ENCODE data around the gene CNTNAP2.

CNTNAP2 gene

DNA sequence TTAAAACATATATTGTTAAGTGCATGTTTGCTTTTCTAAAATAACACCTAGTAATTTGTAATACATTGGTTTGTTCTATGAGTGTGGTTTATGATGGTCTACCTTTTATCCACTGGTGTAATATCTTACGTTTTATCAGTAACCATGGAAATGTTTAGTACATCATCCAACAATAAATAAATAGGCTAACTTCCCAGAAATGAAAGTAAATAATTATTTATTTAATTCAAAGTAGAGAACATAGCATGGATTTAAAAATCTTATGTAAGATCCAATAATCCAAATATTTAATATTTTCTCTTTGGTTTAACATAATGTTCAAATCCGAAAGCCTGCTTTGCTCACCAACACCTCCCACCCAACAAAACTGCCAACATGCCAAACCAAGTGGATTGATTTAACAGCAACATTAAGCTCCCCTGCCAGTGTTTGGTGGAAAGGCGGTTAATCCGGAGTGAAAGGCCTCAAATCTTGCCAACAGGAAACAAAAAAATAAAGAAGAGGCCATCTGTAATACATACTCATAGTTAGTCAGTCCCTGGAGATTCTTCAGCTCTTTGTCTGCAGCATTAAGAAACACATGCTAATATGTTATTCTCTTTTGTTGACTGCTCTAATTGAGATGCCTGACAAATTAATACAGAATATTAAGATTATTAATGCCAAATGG lies 897.8 kb downstream of the CNTNAP2 start:
- no peak for DNase-seq (ENCODE audit: low read depth in 2 of 2)

DNA sequence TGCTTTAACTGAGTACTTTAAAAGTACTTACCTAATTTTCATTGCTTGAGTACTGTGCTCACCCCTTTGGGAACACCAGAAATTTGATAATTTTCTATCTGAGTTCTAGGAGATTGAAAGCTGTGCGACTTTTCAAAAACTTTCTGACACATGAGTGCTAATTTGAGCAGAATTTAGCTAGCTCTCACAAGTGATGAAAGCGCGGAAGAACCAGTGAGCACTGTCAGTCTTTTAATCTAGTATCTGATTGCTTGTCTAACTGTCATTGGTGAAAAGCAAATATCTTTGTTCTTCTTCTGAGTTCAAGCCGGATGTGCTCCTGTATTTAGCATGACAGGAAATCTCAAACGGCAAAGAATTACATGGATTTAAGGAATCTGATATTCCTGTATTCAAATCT lies 899.4 kb downstream of the CNTNAP2 start:
- no peak for DNase-seq (ENCODE audit: low read depth in 2 of 2)

GRCh38 chr7:147022056-147022455 lies 905.5 kb downstream of the CNTNAP2 start:
- DNase-seq (ENCODE audit: low read depth in 2 of 2), result no peak

DNA sequence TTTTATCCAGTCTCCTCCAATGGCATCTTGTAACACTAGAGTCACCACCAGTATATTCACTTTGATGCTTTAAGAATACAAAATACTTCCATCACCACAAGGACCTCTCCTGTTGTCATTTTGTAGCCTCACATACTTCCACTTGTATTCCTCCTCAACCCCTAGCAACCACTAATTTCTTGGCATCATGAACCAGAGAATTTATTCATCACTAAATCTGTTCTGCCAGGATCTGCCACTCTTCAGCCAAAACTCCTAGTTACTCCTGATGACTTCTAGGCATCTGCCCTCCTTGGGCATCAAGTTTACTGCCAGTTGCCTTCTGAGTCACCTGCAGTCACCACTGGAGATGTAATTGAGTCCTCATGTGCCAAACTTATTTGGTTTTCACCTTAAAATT lies 906.8 kb downstream of the CNTNAP2 start:
- DNase-seq (ENCODE audit: low read depth in 2 of 2), result no peak

DNA sequence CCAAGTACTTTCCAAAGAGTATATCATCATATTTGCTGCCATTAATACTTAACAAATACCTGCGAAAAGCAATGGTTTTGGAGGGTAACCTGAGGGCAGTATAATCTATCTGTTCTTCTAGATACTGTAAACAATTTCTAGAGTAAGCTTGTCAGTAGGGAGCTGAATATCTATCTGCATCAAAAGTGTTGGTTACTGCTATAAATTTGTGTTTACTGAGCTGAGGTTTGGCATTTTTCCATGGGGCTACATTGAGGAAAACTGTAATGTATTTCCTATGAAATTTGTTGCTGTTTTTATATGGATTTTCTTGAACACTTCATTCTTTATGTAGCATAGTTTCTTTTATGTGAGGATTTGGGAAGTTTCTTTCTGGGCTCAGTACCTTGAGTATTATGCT lies 913.4 kb downstream of the CNTNAP2 start:
- no peak for DNase-seq (ENCODE audit: low read depth in 2 of 2)

DNA sequence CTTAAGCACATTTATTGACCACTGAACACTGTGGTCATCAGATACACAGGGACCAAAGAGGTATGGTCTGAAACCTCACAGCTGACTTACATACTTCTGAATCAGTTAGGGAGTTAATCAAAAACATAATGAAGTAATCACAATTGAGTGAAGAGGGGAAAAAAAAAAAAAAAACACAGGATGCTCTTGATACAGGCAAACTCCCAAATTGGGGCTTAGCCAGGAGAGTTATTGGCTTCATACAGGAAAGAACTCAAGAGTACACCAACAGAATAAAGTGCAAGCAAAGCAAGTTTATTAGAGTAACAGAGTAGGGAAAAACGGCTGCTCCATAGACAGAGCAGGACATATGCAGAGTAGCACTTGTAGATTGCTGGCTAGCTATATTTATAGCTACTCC lies 917.0 kb downstream of the CNTNAP2 start:
- no peak for DNase-seq (ENCODE audit: low read depth in 2 of 2)

- no peak for DNase-seq (ENCODE audit: low read depth in 2 of 2)
Measured at GRCh38 chr7:147041438-147041837, 924.8 kb downstream of the CNTNAP2 start.

DNA sequence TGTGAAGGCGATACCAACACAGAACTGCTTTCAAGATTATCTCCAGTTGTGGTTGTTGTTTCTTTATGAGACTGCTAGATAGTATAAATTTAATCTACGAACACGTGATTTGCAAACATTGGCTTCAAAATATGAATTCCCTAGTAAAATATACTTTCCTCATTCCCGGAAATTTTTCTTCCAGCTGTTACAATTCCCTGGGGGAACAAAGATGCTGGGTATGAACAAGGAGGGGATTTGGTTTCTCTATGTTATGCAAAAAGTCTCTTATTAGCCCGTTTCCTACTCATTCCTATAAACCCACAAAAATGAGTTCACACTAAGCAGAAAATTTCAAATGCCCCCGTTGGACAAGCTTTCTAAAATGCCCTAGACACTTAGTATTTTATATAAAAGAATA lies 928.3 kb downstream of the CNTNAP2 start:
- no peak for DNase-seq (ENCODE audit: low read depth in 2 of 2)

GRCh38 chr7:147047696-147048095 lies 931.1 kb downstream of the CNTNAP2 start:
- no peak for DNase-seq (ENCODE audit: low read depth in 2 of 2)

GRCh38 chr7:147048864-147049263 lies 932.3 kb downstream of the CNTNAP2 start:
- DNase-seq (ENCODE audit: low read depth in 2 of 2), result no peak

DNA sequence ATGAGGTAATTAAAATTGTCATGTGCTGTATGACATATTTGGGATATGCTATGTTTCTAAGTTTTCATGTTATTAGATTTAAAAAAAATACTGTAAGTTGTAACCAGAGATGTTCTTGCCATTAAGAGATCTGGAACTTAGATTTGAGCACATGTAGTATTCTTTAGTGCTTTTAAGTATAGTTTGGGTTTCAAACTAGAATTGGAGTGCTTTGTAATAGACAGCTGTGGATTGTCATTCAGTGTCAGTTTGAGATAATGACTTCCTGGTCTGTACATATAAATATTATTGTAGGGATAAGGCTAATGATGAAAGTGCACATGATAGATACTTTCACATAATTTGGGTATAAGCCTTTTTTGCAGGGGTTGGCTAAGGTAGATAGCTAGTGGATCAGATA lies 936.2 kb downstream of the CNTNAP2 start:
- no peak for DNase-seq (ENCODE audit: low read depth in 2 of 2)

DNA sequence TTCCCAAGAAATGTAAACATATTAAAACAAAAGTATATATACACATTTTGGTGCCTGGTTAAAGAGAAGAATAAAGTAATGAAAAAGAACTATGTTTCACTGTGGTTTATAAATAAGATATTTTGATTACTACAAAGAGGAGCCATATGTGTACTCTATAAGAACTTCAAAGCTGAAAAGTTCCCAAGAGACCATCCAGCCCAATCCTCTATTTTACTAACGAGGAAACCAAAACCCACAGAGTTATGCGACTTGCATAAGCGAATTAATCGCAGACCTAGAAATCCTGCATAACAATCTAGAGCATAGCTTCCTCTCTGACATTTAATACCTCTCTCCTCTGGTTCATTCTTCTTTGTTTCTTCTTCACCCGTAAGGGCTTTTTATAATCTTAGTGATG lies 937.1 kb downstream of the CNTNAP2 start:
- no peak for DNase-seq (ENCODE audit: low read depth in 2 of 2)

GRCh38 chr7:147060070-147060469 lies 943.5 kb downstream of the CNTNAP2 start:
- no peak for DNase-seq (ENCODE audit: low read depth in 2 of 2)

GRCh38 chr7:147062897-147063296 lies 946.3 kb downstream of the CNTNAP2 start:
- no peak for DNase-seq (ENCODE audit: low read depth in 2 of 2)

DNA sequence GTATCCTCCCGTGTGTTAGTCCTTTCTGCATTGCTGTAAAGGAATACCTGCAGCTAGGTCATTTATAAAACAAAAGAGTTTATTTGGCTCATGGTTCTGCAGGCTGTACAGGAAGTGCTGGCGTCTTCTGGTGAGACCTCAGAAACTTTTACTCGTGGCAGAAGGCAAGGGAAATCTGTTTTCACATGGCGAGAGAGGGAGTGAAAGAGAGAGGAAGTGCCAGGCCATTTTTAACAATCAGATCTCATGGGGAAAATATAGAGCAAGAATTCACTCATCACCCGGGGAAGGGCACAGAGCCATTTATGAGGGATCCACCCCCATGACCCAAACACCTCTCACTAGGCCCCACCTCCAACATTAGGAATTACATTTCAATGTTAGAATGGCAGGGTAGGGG lies 952.2 kb downstream of the CNTNAP2 start:
- DNase-seq (ENCODE audit: low read depth in 2 of 2), result no peak

GRCh38 chr7:147069771-147070170 lies 953.2 kb downstream of the CNTNAP2 start:
- DNase-seq (ENCODE audit: low read depth in 2 of 2), result no peak

DNA sequence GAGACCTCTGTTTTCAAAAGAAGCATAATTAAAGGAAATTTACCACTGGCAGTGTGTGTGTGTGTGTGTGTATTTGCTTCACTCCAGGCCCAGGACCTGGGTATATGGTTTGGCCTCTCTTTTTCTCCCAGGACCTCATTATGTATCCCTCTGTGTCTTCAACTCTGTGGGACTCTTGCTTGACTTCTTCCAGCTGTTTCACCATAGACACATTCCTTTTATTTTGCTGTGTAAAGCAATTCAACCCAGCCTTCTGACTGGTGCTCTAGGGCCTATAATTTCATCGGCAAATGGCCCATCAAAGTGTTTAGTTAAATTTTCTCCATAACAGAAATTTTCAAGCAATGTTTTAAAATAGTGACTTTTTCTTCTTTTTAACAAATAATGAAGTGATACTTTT lies 954.3 kb downstream of the CNTNAP2 start:
- no peak for DNase-seq (ENCODE audit: low read depth in 2 of 2)

DNA sequence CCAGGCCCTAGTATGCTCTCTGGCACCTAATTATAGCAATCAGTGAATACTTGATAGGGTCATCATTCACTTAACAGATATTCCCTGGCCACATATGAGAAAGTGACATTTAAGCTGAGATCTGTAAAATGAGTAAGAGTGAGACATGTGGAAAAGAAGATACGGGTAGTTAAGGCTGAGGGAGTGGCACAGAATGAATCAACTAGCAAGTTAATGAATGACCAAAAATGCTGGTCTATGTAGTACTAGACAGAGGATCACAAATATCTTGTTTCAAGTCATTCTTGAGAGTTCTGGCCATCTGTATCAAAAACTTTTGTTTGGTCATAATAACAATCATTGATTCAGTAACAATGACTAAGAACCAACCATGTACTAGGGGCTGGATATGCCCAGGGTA lies 954.9 kb downstream of the CNTNAP2 start:
- no peak for DNase-seq (ENCODE audit: low read depth in 2 of 2)

DNA sequence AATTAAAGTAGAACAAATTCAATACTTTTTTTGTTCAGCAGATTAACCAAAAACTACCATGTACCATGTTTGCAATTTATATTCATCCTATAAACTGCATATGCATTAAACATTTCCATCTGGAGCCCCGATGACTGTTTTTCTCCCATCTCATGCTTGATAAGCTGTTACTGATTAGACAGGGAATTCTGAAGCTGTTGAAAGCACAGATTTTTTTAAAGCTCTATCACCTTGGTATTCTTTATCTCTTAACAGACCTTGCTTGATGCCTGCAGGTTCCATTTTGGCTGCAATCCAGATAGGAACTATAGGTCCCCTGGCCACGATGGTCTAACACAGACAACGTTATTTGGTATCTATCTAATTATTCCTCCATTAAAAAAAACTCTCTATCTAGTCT lies 961.7 kb downstream of the CNTNAP2 start:
- no peak for DNase-seq (ENCODE audit: low read depth in 2 of 2)

- no peak for DNase-seq (ENCODE audit: low read depth in 2 of 2)
Measured at GRCh38 chr7:147079083-147079482, 962.5 kb downstream of the CNTNAP2 start.

- DNase-seq (ENCODE audit: low read depth in 2 of 2), result no peak
Measured at GRCh38 chr7:147079921-147080420, 963.4 kb downstream of the CNTNAP2 start.

DNA sequence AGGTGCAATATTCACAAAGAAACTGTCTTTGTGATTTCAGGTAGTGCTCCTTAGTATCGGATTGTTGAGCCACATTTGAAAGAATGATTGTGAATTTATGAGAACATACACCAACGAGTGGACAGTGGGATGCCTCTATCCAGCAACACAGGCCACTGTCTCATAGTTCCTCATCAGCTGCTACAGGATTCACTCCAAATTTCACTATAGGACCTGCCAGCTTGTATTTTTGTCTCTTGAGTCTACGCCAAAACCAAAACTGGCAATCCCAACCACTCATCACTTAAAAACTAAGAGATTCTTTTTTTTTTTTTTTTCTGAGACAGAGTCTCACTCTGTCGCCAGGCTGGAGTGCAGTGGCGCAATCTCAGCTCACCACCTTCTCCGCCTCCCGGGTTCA lies 964.5 kb downstream of the CNTNAP2 start:
- no peak for DNase-seq (ENCODE audit: low read depth in 2 of 2)

- no peak for DNase-seq (ENCODE audit: low read depth in 2 of 2)
Measured at GRCh38 chr7:147089051-147089461, 972.5 kb downstream of the CNTNAP2 start.

GRCh38 chr7:147089608-147090007 lies 973.0 kb downstream of the CNTNAP2 start:
- DNase-seq (ENCODE audit: low read depth in 2 of 2), result no peak

Data from stimulated activated CD4-positive, alpha-beta T cell treated with anti-CD3 and anti-CD28 coated beads, Interleukin-4, amount 100 ng/mL, for 48 hours (primary cell).